K562 (cell line): ENCODE results near the gene MYMX. TPM values are rescaled to one million over a fixed set of nuclear protein-coding genes. Genes with fewer than 3 reads are reported as not detected.

ENCODE experiments used
- BCOR ChIP-seq: fragments of 450-650 bp; IDR thresholded peaks from 2 replicates; pipeline ENCODE4 v1.6.1; 2016
- BRD4 ChIP-seq: fragments of 200-600 bp; sonication (generic); IDR thresholded peaks from 2 replicates; pipeline ENCODE4 v1.6.1; 2017; ENCODE audit warnings: inconsistent platforms
- CHCHD3 ChIP-seq: fragments of 250-450 bp; sonication (Bioruptor Pico); IDR thresholded peaks from 2 replicates; pipeline ENCODE4 v2.1.2; 2022; ENCODE audit warnings: mild to moderate bottlenecking
- CTCFL ChIP-seq: IDR thresholded peaks from 2 replicates; pipeline ENCODE4 v1.6.1; 2011; ENCODE audit warnings: borderline replicate concordance, low read depth, mild to moderate bottlenecking, moderate library complexity, low read length; ENCODE audit not compliant: insufficient read depth, poor library complexity, severe bottlenecking
- DACH1 ChIP-seq: fragments of 450-650 bp; IDR thresholded peaks from 2 replicates; pipeline ENCODE4 v1.6.1; 2018; ENCODE audit not compliant: partially characterized antibody
- ELF1 ChIP-seq: fragments of 200-800 bp; sonication (Bioruptor generic); IDR thresholded peaks from 2 replicates; pipeline ENCODE4 v1.6.1; 2016; ENCODE audit warnings: missing genetic modification characterization, missing compliant biosample characterization
- HMGN3 ChIP-seq: IDR thresholded peaks from 2 replicates; pipeline ENCODE4 v1.6.1; 2011; ENCODE audit warnings: borderline replicate concordance, low read depth, mild to moderate bottlenecking, mixed read lengths, low read length; ENCODE audit not compliant: insufficient read length; ENCODE audit errors: extremely low read depth
- HNRNPL ChIP-seq: fragments of 200-400 bp; formaldehyde crosslinking; IDR thresholded peaks from 2 replicates; pipeline ENCODE4 v1.6.1; 2017; ENCODE audit warnings: low read depth, mild to moderate bottlenecking, low read length
- KDM5B ChIP-seq: fragments of 200-600 bp; sonication (generic); IDR thresholded peaks from 2 replicates; pipeline ENCODE4 v1.6.1; 2012; ENCODE audit warnings: low read depth, mild to moderate bottlenecking, moderate library complexity, low read length, control low read depth, inconsistent platforms; ENCODE audit not compliant: insufficient replicate concordance
- L3MBTL2 ChIP-seq: fragments of 450-650 bp; IDR thresholded peaks from 2 replicates; pipeline ENCODE4 v1.6.1; 2016; ENCODE audit warnings: mild to moderate bottlenecking, moderate library complexity
- MXI1 ChIP-seq: IDR thresholded peaks from 2 replicates; pipeline ENCODE4 v1.6.1; 2011; ENCODE audit warnings: low read depth, mild to moderate bottlenecking, improper control_type of control experiment, low read length
- NONO ChIP-seq, 2 experiments: fragments of 200-400 bp in 1 of 2; fragments of 450-650 bp in 1 of 2; formaldehyde crosslinking in 1 of 2; IDR thresholded peaks; 2 replicates each; pipeline ENCODE4 v1.6.1; 2017; ENCODE audit warnings: low read depth in 2 of 2, mild to moderate bottlenecking in 2 of 2, moderate library complexity in 2 of 2, low read length in 1 of 2
- PHB ChIP-seq: fragments of 250-450 bp; sonication (Bioruptor Pico); IDR thresholded peaks from 2 replicates; pipeline ENCODE4 v1.5.0; 2021
- SAP30 ChIP-seq: fragments of 200-600 bp; sonication (generic); IDR thresholded peaks from 2 replicates; pipeline ENCODE4 v1.6.1; 2012; ENCODE audit warnings: borderline replicate concordance, low read depth, mild to moderate bottlenecking, moderate library complexity, low read length, control low read depth, inconsistent platforms; ENCODE audit not compliant: insufficient read depth, poor library complexity, severe bottlenecking
- SIN3A ChIP-seq, 2 experiments: fragments of 150-350 bp in 1 of 2; IDR thresholded peaks; 2 replicates each; pipeline ENCODE4 v1.6.1; 2011 to 2016; ENCODE audit warnings: borderline replicate concordance in 2 of 2, low read depth in 2 of 2, low read length in 2 of 2, mild to moderate bottlenecking in 2 of 2, moderate library complexity in 2 of 2; ENCODE audit not compliant: control insufficient read depth in 1 of 2
- SMARCE1 ChIP-seq: fragments of 450-650 bp; IDR thresholded peaks from 2 replicates; pipeline ENCODE4 v1.7.1; 2016; ENCODE audit warnings: mild to moderate bottlenecking
- UBTF ChIP-seq, 2 experiments: IDR thresholded peaks; 2 replicates each; pipeline ENCODE4 v1.6.1; 2012; ENCODE audit warnings: improper control_type of control experiment in 2 of 2, low read depth in 2 of 2, low read length in 2 of 2, borderline replicate concordance in 1 of 2
- ZNF445 ChIP-seq: fragments of 250-450 bp; sonication (Bioruptor Pico); IDR thresholded peaks from 2 replicates; pipeline ENCODE4 v1.4.0; 2020; ENCODE audit warnings: low read depth, mild to moderate bottlenecking, moderate library complexity
- ZNF639 ChIP-seq, 2 experiments: fragments of 200-800 bp in 1 of 2; sonication (Bioruptor generic) in 1 of 2; sonication (generic) in 1 of 2; formaldehyde crosslinking in 1 of 2; IDR thresholded peaks in 1 of 2; conservative IDR thresholded peaks in 1 of 2; 2 replicates each; pipeline versions ENCODE4 v1.5.0 to v1.6.1; 2016 to 2020; ENCODE audit warnings: missing compliant biosample characterization in 1 of 2, missing genetic modification characterization in 1 of 2, missing genetic modification reagents in 1 of 2
- polyA plus RNA-seq, 8 experiments: library from polyadenylated mRNA; depleted of rRNA in 4 of 8; stranded (reverse) in 5 of 8; unstranded in 3 of 8; fragments of >200 nt; fragmentation: Nextera tagmentation in 2 of 8; fragmentation: Illumina TruSeq in 1 of 8; extraction: Ambion mirVana in 2 of 8; extraction: Trizol in 1 of 8; gene quantifications; 2 replicates each; pipeline versions ENCODE4 v1.2.1 to v1.2.3, GENCODE V29; 2011 to 2014; ENCODE audit warnings: inconsistent platforms in 1 of 8, missing spikeins in 1 of 8
- total RNA-seq, 7 experiments: library from RNA; depleted of rRNA in 6 of 7; stranded (reverse); fragments of >200 nt in 6 of 7; fragmentation: Illumina TruSeq in 2 of 7; extraction: Trizol in 2 of 7; gene quantifications; 2 replicates each; pipeline versions ENCODE4 v1.2.1 to v1.2.3, GENCODE V29; 2011 to 2021; ENCODE audit warnings: low replicate concordance in 1 of 7

MYMX gene
- total and polyA plus RNA-seq, 9 of the 15 experiments (the other 6 are each of a cell fraction or from before 2014, with no cell fraction given), result 0.12 TPM; not detected in 8

- peak; percentile 76 to 81; a peak in 3 of 4 replicates for TF ChIP-seq SIN3A (IDR thresholded peaks at IDR 0.05; ENCODE audit: borderline replicate concordance in 2 of 2, control insufficient read depth in 1 of 2, low read depth in 2 of 2, low read length in 2 of 2)
- no peak for TF ChIP-seq PHB (CRISPR knock-in tag)
- TF ChIP-seq DACH1, result no peak
- 0 out of 2 replicates have a peak, but pooled peaks have one; percentile 41 for TF ChIP-seq BCOR
- 0 out of 4 replicates have a peak, but pooled peaks of 1 of the 2 experiments have one; percentile 2 for TF ChIP-seq ZNF639 (CRISPR knock-in tag; conservative IDR thresholded peaks at IDR 0.05 in 1 of 2, IDR thresholded peaks at IDR 0.05 in 1 of 2)
- TF ChIP-seq ELF1 (tag), result peak; percentile 95
- TF ChIP-seq NONO (IDR thresholded peaks at IDR 0.05; ENCODE audit: low read depth in 2 of 2, low read length in 1 of 2), result peak in 1 of 2 experiments; percentile 43; a peak in 2 of 4 replicates
- TF ChIP-seq L3MBTL2, result peak; percentile 54; the same call in 1 of the 2 replicates
- TF ChIP-seq MXI1, result peak; percentile 87; the same call in 1 of the 2 replicates
- TF ChIP-seq SMARCE1, result no peak
- no peak for TF ChIP-seq CHCHD3 (CRISPR knock-in tag)
- peak in 1 of 2 experiments; percentile 88; a peak in 2 of 4 replicates for TF ChIP-seq UBTF (IDR thresholded peaks at IDR 0.05; ENCODE audit: borderline replicate concordance in 1 of 2, low read depth in 2 of 2, low read length in 2 of 2)
- peak; percentile 61 for TF ChIP-seq SAP30
- peak; percentile 32 for TF ChIP-seq KDM5B
- peak; percentile 64; the same call in 1 of the 2 replicates for TF ChIP-seq HNRNPL
- TF ChIP-seq CTCFL, result peak; percentile 80
- no peak for TF ChIP-seq ZNF445 (CRISPR knock-in tag)
- peak; percentile 38 for TF ChIP-seq HMGN3
- no peak for TF ChIP-seq BRD4
Observed at GRCh38 chr6:44265007-44265721, 48.4 kb downstream of the MYMX start, which contains the start of gene NFKBIE (continued).
